Hematopoietic multipotent progenitor cell treated with erythropoietin and hydrocortisone succinate and interleukin-3 and kit ligand, for 8 days (in vitro differentiated cells): ENCODE data around the gene ELOVL5.
"Not testable (repeated sequence)": the region's sequence is repeated elsewhere in the genome, so short reads cannot be mapped to it uniquely, and the experiment has no call there.

Experiments used
- DNase-seq: peaks from one replicate; pipeline ENCODE4 v3.0.0-alpha.2; 2015

The ELOVL5 gene

GRCh38 chr6:53348371-53349208, at the start of gene ELOVL5:
TSS of gene ELOVL5 (minus strand) at chr6:53348950. CDS start at chr6:53295699, 53,251 bp downstream.
- peak; percentile 98 for DNase-seq

- no peak for DNase-seq
Observed at GRCh38 chr6:53397283-53397682, 48.5 kb upstream of the ELOVL5 start.

DNA sequence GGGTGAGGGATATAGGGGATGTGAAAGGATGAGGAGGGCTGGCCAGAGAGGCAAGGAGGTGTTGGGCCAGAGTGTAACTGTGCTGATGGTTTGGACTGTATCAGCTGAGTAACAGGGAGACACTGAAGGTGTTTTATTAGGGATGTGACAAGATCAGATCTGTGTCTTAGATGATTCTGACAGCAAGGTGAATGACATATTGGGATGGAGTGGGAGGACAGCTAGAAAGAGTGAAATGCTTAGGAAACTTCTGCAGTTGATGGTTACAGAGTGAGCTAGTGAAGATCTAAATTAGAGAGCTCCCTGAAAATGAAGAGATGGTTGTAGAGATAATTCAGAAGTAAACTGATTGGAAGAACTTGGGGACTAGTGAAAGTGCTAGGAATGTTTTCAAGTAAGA, 47.2 kb upstream of the ELOVL5 start:
- no peak for DNase-seq

- DNase-seq = no peak
Observed at GRCh38 chr6:53394704-53395103, 46.0 kb upstream of the ELOVL5 start.

- DNase-seq = no peak
Observed at GRCh38 chr6:53391170-53391569, 42.4 kb upstream of the ELOVL5 start.

DNA sequence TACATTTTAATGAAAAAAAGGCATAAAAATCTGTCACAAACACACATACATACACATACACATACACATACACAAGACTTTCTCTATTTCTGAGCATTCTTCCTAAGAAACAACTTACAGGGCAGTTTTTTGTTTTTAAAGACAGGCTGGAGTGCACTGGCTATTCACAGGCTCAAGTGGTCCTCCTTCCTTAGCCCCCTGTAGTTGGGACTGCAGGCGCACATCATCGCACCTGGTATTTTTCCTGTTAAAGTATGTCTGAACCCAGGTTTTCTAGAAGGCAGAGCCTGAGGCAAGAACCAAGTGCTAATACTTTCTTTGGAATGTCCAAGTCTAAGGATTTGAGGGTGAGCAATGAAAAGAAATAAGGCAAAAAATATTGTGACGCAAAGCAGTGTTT, 41.3 kb upstream of the ELOVL5 start:
- DNase-seq = no peak

DNA sequence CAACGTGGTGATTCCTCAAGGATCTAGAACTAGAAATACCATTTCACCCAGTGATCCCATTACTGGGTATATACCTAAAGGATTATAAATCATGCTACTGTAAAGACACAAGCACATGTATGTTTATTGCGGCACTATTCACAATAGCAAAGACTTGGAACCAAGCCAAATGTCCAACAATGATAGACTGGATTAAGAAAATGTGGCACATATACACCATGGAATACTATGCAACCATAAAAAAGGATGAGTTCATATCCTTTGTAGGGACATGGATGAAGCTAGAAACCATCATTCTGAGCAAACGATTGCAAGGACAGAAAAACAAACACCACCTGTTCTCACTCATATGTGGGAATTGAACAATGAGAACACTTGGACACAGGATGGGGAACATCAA, 39.9 kb upstream of the ELOVL5 start:
- not testable (repeated sequence) for DNase-seq

GRCh38 chr6:53382421-53382820, 33.7 kb upstream of the ELOVL5 start:
- DNase-seq = no peak

- DNase-seq = no peak
Observed at GRCh38 chr6:53378208-53378607, 29.5 kb upstream of the ELOVL5 start.

- DNase-seq = no peak
Observed at GRCh38 chr6:53377793-53378192, 29.0 kb upstream of the ELOVL5 start.

DNA sequence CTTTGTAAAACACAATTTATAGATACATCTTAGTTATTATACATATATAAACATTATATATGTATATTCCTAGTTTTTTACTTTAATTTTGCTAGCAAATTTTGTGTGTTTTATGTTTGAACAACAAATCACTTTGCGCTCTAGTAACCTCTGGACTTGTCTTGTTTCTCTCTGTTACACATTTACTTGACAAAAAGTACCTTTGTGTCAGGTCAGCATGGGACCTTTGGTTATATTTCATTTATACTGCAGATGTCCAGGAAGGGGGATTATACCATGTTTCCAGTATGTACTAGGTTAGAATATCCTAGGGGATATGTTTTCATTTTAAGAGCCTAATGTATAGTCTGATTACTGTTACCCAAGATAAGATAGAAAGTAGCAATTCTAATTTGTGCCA, 28.5 kb upstream of the ELOVL5 start:
- DNase-seq = no peak

- no peak for DNase-seq
Observed at GRCh38 chr6:53376661-53377226, 28.0 kb upstream of the ELOVL5 start.

- DNase-seq = no peak
Observed at GRCh38 chr6:53375847-53376246, 27.1 kb upstream of the ELOVL5 start.

DNA sequence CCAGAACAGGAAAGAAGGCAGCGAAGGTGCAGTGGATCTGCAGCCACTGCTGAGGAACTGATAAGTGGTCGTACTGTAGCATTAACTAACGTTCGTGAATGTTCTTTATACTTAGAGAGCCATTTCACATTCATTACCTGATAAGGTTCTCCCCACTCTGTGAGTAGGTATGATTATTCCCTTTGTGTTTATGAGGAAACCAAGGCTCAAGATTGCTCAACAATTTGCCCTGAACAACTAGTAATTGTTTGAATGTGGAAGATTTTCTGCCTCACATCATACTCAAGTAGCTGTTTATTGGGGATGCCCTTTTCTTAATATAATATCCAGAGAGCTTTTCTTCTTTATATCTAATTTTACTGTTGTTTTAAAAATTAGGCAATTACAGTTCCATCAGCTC, 24.9 kb upstream of the ELOVL5 start:
- DNase-seq = no peak

- DNase-seq = no peak
Observed at GRCh38 chr6:53369876-53370515, 21.2 kb upstream of the ELOVL5 start.

GRCh38 chr6:53369051-53369450, 20.3 kb upstream of the ELOVL5 start:
- DNase-seq = no peak

DNA sequence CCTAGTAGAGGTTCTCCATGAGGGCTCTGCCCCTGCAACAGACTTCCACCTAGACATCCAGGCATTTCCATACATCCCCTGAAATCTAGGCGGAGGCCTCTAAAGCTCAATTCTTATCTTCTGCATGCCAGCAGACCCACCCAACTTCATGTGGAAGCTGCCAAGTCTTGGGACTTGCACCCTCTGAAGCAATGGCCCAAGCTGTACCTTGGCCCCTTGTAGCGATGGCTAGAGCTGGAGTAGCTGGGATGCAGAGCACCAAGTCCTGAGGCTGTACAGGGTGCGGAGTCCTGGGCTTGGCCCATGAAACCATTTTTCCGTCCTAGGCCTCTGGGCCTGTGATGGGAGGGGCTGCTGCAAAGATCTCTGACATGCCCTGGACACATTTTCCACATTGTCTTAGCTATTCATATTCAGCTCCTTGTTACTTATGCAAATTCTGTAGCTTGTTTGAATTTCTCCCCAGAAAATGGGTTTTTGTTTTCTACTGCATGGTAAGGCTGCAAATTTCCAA, 17.4 kb upstream of the ELOVL5 start:
- DNase-seq = no peak

- DNase-seq = no peak
Observed at GRCh38 chr6:53363341-53364079, 14.8 kb upstream of the ELOVL5 start.

DNA sequence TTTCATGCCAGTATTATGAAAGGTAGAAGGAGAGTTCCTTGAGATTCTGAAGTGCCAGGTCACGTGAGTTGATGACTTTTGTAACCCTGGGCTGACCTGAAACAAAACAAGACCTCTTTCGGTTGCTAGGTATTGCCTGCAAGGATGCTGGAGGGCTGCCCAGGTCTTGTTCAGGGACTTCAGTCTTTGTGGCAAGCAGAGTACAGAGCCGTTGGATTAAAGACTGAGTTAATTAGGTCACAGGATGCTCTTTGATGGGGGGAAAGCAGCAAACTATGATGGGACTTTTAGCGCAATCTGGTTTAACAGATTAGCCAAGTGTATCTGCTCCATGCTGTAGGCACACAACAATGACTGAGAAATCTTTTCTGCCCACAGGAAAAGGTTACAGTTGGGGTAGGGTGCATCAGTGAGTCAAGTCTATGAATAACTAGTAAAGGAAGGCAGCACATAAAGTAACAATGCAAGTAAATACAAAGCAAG, 12.8 kb upstream of the ELOVL5 start:
- DNase-seq = peak; percentile 63

DNA sequence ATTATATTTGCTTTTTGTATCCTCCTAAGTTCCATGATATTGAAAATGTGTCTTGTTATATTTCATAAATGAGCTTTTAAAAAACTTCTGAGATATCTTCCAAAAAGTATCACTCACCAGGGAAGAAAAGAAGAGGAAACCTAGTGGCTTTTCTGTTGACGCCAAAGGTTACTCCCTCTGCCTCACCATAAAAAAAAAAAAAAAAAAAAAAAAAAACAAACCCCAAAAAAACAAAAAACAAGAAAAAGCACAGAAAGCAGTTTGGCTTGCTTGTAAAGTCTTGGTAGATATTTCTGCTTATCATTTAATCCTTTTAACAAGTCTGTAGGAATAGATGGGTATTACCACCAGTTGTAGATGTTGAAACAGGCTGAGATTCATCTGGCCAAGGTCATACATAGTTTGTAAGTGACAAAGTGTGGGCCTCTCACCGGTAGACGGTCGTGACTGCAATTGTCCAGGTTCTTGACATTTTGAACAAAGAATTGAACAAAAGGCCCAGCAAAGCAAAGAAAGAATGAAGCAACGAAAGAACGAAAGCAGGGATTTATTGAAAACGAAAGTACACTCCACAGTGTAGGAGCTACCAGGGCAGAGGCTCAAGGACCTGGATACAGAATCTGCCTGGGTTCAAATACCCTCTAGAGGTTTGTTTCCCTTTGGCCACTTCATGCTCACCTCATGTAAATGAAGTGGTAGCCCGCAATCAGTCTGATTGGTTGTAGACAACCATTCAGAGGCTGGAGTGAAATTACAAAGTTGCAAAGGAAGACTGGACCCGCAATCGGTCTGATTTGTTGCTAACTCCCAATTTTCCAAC, 11.6 kb upstream of the ELOVL5 start:
- peak; percentile 29 for DNase-seq

DNA sequence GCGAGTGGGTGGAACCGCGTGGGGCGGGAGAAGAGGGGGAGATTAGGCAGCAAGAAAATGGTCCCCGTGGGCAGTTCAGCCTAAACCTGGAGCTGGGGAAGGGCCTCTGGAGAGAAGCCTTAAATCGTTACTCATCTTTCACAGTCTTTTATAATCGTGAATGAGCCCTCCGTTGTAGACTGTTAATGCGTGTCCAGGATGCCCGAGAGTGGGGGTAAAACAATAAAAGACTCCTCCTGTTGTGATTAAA, 11.0 kb upstream of the ELOVL5 start:
- DNase-seq = no peak

DNA sequence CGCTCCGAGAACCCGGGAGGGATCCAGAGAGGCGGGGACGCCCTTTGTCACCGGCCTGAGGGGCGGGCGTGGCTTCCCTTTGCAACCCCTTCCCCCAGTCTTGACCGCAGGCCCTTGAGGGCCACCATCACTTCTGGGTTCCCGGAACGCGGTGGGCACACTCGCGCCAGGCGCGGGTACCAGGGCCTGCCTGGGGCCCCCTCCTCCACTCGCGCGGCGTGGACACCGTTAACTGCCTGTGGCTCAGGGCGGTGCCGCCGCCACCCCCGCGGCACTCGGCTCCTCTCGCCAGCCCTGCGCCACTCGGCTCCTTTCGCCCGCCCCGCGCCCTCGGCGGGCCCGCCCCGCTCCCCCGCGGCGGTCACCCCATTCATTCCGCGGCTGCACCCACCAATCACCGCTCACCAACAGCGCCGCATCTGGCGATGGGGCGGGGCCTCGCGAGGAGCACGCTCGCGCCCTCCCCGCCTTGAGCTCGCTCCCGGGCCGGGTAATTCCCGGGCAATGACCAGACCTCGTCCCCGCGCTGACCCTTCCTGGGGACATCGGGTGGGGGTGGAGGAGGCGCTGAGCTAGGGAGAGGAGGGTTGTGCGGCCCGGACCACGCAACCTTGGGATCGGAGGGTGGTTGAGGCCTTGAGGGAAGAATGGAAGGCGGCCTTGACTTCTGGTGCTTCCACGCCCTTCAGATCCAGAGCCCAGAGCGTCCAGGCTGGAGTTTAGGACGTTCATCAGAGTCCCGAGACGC, 10.5 kb upstream of the ELOVL5 start:
- peak; percentile 95 for DNase-seq
